ENCODE data around the gene MAN2A2. TPM values are rescaled to one million over a fixed set of nuclear protein-coding genes. Genes with fewer than 3 reads are reported as not detected.

MAN2A2 gene
- total RNA-seq, 1 donor from 2014 or later = 136 TPM

DNA sequence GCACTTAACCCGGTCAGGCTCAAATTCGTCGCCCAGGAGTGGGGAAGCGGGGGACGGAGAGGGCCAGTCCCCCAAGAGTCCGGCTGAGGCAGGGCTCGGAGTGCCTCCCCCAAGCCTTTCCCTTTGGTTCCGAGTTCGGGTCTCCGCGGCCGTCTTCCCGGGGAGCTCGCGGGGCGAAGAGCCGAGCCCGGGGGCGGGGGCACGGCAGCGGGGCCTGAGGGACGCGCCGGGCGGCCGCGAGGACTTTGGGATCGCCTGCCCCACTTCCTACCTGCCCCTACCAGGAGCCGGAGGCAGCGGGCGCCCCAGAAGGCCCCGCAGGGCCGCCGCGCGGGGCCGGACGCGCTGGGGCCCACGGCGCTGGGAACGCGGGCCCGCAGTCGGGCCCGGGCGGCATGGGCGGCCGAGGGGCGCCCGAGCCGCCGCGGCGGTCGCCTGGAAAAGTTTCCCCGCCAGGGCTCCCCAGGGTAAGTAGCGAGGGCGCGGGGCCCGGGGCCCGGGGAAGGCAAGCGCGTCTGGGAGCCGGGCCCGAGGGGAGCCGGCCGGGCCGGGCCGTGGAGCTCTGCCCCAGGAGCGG is 31.9 kb upstream of the MAN2A2 start:
- intact Hi-C loops (cut with micrococcal nuclease) = loop anchor here (1.0 to 5.0 kb wide), 3 partner anchors 34 to 154 kb away; partner anchors contain the start of gene BLM

DNA sequence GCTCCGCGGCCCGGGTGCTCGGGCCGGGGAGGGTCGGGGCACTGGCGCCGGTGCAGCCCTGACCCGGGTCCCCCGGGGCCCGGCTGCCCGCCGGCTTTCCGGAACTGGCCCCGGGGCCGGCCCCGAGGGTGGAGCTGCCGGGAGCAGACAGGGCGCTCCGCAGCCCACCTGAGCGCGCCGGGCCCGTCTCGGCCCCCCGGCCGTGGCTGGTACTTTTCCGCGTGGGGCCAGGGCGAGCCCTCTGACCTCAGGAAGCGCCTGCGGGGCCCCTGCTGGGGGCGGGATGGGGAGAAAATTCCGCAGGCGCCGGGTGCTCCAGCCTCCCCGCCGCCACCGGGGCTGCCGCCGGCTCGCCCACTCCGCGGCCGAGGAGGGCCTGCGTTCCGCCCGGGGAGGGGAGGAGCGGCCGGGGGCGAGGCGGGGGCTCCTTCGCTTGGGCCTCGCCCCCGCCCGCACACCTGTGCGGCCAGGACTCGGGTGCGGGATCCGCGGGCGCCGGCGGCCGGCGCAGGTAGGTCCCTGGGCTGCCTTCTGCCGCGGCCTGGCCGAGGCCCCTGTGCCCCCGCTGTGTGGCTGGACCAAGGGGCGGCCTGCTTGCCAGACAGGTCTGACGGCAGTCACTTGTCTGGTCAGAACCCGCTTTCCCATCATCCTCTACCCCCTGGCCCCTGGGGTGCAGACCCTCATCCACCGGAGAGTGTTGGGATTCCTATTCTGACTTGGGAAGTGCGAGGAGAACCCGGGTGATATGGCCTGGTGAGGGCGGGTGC is 31.2 kb upstream of the MAN2A2 start:
- intact Hi-C loops (cut with micrococcal nuclease) = loop anchor here (1.0 to 5.0 kb wide), 3 partner anchors 35 to 155 kb away; partner anchors contain the start of gene BLM

DNA sequence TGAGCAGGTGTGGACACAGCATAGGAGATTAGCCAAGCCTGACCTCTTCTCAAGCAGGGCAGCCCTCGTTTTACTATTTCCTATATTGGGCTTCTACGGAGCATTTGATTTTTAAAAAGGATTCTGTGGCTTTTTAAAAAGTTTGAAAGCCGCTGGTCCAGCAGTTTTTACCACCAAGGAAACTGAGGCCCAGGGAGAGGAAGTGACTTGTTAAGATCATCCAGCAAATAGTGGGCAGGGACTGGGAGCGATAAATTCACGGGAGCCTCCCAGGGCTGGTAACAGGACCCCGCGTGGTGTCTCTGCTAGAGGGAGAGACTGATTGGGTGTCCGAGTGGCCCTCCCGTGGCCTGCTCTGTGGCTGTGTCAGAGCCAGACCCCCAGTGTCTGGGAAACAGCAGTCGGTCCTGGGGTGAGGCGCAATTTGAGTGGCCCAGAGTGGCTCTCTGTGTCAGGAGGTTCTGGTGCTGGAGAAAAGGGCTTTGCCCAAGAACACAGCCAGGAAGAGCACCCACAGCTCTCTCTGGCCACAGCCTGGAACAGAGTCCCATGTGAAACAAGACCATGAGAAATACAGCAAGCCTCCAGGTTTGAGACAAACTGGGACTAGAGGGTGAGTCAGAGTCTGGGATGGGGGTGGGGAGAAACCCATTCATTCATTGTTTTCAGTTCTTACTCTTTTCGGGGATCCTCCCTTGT is 30.5 kb upstream of the MAN2A2 start:
- intact Hi-C loops (cut with micrococcal nuclease) = loop anchor here (5.0 kb wide), 2 partner anchors 35 to 55 kb away; no protein-coding TSS in a partner anchor

DNA sequence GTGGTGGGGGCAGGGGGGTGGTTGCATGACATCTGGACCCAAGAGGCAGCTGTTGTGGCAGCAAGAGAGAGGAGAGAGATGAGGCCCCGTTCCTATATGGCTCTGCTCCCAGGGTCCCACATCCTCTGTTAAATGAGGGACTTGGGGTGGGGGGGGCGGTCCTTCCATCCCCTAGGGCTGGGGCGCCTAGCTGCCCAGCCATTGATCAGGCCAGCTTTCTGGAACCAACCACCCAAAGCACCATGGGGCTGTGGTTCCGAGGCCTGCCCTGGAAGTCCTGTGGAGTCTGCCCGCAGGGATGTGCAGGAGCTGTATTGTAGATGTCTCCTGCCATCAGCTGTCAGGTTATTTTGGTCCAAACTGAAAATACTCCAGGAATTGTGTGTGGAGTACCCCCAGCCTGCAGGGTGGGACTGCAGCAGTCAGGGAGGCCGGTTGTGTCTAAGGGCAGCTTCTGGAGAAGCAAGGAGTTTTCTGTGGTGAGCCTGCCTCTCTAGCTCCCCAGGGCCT is 29.6 kb upstream of the MAN2A2 start:
- intact Hi-C loops (cut with micrococcal nuclease) = loop anchor here (5.0 kb wide), 2 partner anchors 36 to 56 kb away; no protein-coding TSS in a partner anchor

DNA sequence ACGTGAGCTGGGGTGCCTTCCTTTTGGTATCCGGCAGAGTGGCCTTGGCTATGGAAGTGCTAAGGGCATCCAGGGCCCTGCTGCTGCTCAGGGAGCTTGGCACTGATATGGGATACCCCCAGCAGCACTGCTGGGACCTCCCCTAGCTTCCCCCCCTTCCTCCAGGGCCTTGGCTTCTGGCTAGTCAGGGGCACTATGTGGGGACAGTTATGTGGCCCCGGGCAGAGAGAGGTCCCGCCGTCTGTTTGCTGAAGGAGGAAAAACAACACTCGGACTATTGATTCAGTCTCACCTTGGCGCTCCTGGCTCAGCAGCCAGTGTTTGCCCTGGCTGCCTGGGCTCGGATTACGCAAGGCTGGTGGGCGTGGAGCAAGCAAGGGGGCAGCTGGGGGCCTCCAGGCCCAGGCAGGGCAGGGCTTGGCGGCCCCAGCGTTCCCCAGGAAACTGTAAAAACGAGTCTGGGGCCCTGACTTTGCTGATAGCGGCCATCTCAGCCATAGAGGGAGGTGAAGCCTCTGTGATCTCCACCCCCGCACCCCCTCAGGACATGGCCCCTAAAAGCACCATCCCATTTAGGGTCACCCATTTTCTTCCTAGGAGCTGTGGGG is 29.0 kb upstream of the MAN2A2 start:
- intact Hi-C loops (cut with micrococcal nuclease) = loop anchor here (5.0 kb wide), 2 partner anchors 37 to 57 kb away; no protein-coding TSS in a partner anchor

DNA sequence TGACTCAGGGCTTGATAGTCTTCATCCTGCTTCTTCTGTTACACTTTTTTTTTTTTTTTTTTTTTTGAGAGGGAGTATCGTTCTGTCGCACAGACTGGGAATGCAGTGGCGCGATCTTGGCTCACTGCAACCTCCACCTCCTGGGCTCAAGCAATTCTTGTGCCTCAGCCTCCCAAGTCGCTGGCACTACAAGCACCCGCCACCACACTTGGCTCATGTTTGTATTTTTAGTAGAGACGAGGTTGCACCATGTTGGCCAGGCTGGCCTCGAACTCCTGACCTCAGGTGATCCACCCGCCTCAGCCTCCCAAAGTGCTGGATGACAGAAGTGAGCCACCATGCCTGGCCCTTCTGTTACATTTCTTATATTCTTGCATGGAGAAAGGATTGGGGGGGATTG is 28.1 kb upstream of the MAN2A2 start:
- intact Hi-C loops (cut with micrococcal nuclease) = loop anchor here (5.0 kb wide), 2 partner anchors 38 to 58 kb away; no protein-coding TSS in a partner anchor

DNA sequence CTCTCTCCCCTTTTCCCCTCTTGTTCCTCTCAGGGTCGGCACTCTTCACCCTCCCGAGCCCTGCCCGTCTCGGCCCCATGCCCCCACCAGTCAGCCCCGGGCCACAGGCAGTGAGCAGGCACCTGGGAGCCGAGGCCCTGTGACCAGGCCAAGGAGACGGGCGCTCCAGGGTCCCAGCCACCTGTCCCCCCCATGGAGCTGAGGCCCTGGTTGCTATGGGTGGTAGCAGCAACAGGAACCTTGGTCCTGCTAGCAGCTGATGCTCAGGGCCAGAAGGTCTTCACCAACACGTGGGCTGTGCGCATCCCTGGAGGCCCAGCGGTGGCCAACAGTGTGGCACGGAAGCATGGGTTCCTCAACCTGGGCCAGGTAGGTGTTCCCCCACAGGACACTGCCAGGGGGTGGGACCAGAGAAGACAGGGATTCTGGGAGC is 27.5 kb upstream of the MAN2A2 start:
- intact Hi-C loops (cut with micrococcal nuclease) = no loop called here

DNA sequence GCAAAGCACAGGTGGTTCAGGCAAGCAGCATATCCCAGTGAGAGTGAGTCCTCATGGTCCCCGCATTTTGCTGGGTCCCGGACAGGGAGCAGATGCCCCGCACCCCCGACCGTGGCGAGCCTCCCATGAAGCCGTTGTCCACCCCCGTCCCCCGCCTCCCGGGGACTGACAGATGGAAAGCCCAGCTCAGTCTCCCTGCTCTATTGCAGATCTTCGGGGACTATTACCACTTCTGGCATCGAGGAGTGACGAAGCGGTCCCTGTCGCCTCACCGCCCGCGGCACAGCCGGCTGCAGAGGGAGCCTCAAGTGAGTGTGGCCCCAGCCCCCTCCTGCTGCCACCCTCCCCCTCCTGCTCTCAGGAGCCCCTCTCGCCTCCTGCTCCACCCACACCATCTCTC is 27.1 kb upstream of the MAN2A2 start:
- intact Hi-C loops (cut with micrococcal nuclease) = no loop called here

DNA sequence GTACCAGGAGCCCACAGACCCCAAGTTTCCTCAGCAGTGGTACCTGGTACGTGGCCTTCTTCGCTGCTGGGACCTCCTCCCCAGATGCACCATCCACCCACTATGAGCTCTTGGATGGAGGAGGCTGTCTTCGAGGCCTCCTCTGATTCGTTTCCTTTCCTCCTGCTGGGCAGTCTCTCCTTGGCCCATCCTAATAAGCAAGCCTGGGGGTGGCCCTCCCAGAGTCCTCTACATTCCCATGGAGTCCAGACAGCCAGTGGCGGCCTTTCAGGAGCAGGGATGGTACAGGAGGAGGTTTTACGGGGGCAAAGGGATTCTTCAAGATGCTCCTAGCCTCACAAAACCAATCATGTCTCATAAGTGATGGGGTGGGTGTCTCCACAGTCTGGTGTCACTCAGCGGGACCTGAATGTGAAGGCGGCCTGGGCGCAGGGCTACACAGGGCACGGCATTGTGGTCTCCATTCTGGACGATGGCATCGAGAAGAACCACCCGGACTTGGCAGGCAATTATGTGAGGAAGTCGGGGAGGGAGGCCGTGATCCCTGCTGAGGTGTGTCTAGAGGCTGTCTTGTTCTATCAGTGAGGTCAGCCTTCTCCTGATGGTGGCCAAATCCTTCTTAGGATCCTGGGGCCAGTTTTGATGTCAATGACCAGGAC is 26.5 kb upstream of the MAN2A2 start:
- intact Hi-C loops (cut with micrococcal nuclease) = no loop called here

DNA sequence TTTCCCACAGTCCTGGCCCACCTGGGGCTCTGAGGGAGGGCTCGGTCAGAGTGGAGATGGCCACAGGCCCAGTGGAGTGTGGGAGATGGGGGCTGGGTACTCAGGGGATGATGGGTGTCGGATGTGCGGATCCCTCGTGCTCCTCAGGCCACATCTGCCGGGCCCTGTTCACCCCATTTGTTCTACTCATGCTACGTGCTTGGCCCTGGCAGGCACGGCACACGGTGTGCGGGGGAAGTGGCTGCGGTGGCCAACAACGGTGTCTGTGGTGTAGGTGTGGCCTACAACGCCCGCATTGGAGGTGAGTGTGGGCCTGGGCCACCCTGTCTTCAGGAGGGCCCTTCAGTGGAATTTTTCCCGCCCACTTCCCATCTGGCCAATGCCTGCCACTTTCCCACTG is 25.8 kb upstream of the MAN2A2 start:
- intact Hi-C loops (cut with micrococcal nuclease) = no loop called here

DNA sequence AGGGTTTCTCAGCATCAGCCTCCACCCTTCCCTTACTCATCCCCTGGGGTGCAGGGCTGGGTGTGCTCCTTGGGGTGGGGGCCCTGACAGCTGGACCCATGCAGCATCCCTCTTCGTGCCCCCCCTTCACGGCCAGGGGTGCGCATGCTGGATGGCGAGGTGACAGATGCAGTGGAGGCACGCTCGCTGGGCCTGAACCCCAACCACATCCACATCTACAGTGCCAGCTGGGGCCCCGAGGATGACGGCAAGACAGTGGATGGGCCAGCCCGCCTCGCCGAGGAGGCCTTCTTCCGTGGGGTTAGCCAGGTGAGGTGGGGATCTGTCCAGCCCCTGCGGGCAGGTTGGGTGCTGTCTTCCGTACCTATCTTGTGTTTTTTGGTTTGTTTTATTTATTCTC is 25.1 kb upstream of the MAN2A2 start:
- intact Hi-C loops (cut with micrococcal nuclease) = no loop called here

DNA sequence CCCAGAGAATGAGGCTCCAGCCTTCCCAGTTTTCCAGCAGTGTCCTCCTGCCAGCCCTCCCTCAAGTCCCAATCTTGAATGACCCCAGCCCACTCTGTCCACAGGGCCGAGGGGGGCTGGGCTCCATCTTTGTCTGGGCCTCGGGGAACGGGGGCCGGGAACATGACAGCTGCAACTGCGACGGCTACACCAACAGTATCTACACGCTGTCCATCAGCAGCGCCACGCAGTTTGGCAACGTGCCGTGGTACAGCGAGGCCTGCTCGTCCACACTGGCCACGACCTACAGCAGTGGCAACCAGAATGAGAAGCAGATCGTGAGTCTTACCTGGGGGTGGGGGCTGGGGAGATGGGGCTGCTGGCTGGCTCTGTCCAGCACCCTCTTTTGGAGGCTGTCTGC is 24.4 kb upstream of the MAN2A2 start:
- intact Hi-C loops (cut with micrococcal nuclease) = no loop called here

DNA sequence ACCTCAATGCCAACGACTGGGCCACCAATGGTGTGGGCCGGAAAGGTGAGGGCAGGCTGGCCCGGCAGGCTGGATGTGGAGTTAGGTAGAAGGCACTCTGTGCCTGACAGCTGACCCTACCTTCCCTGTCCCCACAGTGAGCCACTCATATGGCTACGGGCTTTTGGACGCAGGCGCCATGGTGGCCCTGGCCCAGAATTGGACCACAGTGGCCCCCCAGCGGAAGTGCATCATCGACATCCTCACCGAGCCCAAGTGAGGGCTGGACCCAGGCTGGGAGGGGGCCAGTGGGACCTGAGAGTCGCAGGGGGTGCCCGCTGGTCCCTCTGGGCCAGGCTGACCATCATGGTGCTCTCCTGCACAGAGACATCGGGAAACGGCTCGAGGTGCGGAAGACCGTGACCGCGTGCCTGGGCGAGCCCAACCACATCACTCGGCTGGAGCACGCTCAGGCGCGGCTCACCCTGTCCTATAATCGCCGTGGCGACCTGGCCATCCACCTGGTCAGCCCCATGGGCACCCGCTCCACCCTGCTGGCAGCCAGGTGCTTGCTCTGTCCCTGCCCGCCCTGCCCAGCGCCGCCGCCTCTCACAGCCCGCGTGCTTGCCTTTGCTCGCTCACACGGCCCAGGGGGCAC is 23.3 kb upstream of the MAN2A2 start:
- intact Hi-C loops (cut with micrococcal nuclease) = no loop called here

DNA sequence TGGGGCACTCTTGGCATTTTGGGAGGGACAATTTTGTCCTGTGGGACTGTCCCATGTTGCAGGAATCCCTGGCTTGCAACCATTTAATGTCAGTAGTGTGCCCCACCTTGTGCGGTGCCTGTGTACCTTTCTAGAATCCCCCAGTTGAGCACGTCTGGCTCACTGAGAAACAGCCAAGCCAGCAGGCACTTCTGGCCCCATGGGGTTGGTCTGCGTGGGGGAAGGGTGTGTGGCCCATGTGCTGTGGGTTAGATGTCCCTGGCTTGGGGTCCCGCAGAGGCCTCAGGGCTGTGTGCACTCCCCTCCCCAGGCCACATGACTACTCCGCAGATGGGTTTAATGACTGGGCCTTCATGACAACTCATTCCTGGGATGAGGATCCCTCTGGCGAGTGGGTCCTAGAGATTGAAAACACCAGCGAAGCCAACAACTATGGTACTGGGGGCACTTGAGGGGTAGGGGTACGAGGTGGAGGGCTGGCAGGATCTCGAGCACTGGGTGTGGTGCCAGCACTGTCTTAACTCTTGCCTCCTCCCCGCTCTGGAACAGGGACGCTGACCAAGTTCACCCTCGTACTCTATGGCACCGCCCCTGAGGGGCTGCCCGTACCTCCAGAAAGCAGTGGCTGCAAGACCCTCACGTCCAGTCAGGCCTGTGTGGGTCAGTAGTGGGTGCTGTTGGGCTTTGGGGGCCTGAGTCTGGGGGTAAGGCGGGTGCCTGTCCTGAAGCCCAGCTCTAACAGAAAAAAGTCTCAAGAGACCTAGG is 22.5 kb upstream of the MAN2A2 start:
- intact Hi-C loops (cut with micrococcal nuclease) = no loop called here

DNA sequence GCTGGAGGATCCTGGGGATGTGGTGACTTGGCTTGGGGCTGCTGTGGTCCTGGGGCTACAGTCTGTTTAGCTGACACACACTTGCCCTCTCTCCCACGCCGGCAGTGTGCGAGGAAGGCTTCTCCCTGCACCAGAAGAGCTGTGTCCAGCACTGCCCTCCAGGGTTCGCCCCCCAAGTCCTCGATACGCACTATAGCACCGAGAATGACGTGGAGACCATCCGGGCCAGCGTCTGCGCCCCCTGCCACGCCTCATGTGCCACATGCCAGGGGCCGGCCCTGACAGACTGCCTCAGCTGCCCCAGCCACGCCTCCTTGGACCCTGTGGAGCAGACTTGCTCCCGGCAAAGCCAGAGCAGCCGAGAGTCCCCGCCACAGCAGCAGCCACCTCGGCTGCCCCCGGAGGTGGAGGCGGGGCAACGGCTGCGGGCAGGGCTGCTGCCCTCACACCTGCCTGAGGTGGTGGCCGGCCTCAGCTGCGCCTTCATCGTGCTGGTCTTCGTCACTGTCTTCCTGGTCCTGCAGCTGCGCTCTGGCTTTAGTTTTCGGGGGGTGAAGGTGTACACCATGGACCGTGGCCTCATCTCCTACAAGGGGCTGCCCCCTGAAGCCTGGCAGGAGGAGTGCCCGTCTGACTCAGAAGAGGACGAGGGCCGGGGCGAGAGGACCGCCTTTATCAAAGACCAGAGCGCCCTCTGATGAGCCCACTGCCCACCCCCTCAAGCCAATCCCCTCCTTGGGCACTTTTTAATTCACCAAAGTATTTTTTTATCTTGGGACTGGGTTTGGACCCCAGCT is 21.7 kb upstream of the MAN2A2 start:
- intact Hi-C loops (cut with micrococcal nuclease) = no loop called here

DNA sequence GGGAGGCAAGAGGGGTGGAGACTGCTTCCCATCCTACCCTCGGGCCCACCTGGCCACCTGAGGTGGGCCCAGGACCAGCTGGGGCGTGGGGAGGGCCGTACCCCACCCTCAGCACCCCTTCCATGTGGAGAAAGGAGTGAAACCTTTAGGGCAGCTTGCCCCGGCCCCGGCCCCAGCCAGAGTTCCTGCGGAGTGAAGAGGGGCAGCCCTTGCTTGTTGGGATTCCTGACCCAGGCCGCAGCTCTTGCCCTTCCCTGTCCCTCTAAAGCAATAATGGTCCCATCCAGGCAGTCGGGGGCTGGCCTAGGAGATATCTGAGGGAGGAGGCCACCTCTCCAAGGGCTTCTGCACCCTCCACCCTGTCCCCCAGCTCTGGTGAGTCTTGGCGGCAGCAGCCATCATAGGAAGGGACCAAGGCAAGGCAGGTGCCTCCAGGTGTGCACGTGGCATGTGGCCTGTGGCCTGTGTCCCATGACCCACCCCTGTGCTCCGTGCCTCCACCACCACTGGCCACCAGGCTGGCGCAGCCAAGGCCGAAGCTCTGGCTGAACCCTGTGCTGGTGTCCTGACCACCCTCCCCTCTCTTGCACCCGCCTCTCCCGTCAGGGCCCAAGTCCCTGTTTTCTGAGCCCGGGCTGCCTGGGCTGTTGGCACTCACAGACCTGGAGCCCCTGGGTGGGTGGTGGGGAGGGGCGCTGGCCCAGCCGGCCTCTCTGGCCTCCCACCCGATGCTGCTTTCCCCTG is 21.0 kb upstream of the MAN2A2 start:
- intact Hi-C loops (cut with micrococcal nuclease) = no loop called here

DNA sequence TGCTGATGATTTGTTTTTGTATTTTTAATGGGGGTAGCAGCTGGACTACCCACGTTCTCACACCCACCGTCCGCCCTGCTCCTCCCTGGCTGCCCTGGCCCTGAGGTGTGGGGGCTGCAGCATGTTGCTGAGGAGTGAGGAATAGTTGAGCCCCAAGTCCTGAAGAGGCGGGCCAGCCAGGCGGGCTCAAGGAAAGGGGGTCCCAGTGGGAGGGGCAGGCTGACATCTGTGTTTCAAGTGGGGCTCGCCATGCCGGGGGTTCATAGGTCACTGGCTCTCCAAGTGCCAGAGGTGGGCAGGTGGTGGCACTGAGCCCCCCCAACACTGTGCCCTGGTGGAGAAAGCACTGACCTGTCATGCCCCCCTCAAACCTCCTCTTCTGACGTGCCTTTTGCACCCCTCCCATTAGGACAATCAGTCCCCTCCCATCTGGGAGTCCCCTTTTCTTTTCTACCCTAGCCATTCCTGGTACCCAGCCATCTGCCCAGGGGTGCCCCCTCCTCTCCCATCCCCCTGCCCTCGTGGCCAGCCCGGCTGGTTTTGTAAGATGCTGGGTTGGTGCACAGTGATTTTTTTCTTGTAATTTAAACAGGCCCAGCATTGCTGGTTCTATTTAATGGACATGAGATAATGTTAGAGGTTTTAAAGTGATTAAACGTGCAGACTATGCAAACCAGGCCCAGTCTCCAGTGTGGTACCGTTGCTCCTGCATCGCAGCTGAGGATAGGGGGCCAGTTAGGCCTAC is 20.1 kb upstream of the MAN2A2 start:
- intact Hi-C loops (cut with micrococcal nuclease) = no loop called here

Data from T-helper 2 cell treated with Interferon-gamma antibody and Interleukin-4, amounts not matched to agents 100 ng/mL and 5 ng/mL, for 36 hours (primary cell).